GM21717 (cell line): Measurements from ENCODE around the gene ZC3H7B.

Experiments used
- ATAC-seq: cut with Tn5 transposase; IDR thresholded peaks from one replicate; pipeline ENCODE4 v1.9.1; 2021; ENCODE audit warnings: mild to moderate bottlenecking, moderate library complexity; ENCODE audit not compliant: unreplicated experiment

ZC3H7B gene

DNA sequence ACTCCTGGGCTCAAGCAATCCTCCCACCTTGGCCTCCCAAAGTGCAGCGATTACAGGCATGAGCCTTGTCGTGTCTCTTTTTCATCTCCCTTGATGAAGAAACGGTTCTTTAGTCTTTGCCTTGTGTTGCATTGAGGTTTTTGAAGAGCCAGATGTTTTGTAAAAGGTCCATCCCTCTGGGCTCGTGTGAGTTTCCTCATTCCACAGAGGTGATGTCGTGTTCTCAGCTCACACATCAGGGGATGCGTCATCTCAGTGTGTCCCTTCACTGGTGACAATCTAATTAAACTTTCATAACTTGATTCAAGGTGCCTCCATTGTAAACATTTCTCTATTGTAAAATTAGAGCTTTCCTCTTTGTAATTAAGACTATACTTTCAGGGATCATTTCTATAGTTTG lies 50.7 kb downstream of the ZC3H7B start:
- no peak for ATAC-seq

DNA sequence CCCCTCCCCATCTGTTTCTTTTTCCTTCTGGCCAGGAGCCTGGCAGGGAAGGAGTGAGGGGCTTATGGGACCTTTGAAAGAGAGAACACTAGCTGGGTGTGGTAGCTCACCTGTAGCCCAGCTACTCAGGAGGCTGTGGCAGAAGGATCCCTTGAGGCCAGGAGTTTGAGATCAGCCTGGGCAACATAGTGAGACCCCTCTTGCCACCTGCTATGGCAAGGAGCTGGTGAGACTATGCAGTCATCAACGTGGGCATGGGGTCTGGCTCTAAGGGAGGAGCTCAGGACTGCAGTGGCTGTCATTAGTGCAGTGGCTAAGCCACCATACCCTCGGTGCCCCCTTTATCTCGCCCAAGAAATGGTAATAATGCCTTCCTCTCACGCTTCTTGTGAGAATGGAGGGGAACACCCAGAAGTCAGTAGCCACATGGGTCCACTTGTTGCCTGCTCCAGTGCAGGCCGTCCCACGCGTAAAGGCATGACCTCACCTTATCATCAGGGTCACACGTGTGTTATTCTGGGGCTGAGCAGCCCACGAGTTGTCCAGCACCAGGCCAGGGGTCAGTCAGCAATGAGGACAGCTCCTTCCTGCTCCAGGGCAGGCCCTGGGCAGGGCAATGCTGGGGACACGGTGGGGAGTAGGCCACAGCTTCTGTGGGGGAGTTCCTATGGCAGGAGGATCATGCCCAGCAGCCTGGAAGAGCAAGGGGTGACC lies 52.7 kb downstream of the ZC3H7B start:
- ATAC-seq = no peak

DNA sequence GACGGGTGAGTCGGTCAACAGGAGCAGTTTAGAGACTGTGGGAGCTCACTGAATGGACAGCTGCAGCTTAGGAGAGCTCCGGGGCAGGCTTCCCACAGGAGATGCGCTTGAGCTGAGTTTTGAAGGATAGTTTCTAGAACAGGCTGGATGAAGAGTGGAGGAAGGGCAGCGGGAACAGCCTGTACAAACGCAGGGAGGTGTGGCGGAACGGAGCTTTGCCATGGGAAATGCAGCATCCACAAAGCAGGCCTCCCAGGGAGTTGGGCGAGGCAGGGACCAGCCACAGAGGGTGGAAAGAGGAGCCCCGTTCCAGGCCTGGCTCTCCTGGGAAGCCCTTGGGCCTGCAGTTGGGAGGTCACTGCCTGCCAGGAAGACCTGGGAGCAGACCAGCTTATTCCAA lies 53.7 kb downstream of the ZC3H7B start:
- ATAC-seq = no peak

DNA sequence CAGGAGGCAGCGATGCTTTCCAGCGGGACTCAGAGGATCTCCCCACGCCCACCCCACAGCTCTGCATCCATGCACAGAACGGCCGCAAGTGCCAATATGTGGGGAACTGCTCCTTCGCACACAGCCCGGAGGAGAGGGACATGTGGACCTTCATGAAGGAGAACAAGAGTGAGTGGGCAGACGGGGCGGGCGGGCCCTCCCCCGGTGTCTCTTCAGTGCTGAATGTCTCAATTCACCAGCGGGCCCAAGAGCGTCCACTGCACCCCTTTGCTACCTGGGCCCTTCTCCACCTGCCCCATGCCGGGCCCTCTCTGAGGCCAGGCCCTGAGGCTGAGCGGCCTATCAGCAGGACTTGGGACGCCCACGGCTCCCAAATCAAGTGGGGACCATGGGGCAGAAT lies 54.6 kb downstream of the ZC3H7B start:
- no peak for ATAC-seq

DNA sequence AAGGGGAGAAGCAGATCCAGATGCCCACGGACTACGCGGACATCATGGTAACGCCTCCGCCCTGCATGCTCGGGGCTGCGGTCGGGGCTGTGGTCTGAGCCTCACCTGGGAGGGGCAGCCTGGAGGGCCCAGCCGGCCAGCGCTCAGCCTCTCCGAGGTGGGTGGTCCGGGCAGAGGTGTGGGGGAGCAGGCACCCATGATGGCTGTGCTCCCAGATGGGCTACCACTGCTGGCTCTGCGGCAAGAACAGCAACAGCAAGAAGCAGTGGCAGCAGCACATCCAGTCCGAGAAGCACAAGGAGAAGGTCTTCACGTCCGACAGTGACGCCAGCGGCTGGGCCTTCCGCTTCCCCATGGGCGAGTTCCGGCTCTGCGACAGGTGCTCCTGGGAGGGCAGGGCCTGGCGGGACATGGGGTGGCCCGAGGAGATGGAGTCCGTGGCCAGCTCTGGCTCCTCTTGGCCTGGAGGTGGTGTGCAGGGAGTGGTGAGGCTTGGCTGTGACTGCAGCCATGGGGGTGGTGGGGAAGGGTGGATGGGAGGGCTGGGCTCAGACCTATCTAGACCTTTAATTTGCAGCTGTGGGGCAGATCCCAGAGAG lies 55.2 kb downstream of the ZC3H7B start:
- no peak for ATAC-seq

DNA sequence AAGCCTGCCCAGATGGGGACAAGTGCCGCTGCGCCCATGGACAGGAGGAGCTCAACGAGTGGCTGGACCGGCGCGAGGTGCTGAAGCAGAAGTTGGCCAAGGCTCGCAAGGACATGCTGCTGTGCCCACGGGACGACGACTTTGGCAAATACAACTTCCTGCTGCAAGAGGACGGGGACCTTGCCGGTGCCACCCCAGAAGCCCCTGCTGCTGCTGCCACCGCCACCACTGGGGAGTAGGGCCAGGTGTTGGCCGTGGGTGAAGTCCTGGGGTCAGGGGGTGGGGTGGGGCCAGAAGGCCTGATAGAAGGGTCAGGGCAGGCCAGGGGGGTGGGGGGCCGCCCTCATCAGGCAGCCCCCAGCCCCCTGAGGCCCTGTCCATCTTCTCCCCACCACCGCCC lies 55.9 kb downstream of the ZC3H7B start:
- no peak for ATAC-seq

DNA sequence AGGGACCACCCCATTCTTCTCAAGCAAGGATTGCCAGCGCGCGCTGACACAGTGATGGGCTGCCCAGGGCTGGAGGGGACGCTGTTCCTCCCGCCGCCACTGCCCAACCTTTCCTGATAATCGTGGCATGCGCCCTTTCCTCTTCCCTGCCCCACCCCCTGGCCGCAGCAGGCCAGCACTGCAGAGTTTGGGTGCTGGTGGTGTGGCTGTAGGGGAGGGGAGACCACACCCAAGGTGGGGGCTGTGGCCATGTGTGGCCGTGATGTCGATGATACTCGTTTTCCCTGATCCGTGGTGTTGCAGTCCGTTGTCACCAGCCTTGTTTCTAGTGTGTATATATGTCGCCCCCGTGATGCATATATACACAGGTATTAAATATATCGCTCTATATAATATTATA lies 57.6 kb downstream of the ZC3H7B start:
- ATAC-seq = no peak

DNA sequence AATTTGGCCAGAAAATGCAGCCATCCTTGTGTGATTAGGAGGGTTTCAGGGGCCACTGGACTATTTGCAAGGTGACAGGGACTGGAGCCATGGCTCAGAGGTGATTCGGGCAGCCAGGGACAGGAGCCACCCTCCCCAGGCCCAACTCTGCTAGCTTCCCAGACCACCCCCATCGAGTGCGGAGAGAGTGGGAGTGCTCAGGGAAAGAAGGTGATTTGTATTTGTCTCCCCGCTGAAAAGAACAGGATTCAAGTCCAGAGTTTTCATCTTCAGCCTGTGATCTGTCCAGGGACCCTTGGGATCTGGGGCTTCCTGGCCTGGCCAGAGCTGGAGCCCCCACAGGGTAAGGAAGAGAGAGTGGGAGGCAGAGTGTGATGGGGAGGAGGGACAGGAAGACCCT lies 58.1 kb downstream of the ZC3H7B start:
- ATAC-seq = no peak

DNA sequence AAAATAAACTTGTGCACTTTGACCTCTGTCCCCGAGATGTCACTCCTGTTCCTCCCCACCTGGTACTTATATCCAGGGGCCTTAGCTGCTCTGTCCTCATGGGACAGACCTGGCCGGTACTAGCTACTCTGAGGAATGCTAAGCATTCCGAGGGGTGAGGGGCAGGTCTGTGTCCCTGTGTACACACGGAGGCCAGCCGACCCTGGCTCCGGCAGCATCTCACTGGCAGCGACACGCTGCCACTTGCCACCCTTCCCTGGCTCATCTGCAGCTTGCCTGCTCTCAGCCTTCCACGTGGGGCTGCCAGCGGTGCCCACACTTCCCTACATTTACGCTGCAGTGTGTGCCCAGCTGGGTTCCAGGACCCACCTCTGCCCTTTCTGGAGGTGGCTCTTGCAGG lies 58.8 kb downstream of the ZC3H7B start:
- no peak for ATAC-seq

DNA sequence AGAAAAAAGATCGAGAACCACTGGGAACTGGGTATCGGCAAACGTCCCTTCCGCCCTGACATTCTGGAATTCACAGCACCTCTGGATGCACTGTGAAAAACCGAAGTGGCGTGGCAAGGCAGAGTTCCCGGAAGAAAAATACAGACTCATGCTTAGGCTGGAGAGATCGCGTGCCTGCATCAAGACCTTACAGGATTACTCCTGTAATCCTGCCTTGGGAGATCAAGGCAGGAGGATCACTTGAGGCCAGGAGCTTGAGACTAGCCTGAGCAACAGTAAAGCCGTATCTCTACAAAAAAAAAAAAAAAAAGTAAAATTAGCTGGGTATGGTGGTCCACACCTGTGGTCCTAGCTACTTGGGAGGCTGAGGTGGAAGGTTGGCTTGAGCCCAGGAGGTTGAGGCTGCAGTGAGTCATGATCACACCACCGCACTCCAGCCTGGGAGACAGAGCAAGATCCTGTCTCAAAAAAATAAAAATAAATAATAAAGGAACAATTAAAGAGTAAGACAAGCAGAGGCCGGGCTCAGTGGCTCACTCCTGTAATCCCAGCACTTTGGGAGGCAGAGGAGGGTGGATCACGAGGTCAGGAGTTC lies 60.5 kb downstream of the ZC3H7B start:
- no peak for ATAC-seq

DNA sequence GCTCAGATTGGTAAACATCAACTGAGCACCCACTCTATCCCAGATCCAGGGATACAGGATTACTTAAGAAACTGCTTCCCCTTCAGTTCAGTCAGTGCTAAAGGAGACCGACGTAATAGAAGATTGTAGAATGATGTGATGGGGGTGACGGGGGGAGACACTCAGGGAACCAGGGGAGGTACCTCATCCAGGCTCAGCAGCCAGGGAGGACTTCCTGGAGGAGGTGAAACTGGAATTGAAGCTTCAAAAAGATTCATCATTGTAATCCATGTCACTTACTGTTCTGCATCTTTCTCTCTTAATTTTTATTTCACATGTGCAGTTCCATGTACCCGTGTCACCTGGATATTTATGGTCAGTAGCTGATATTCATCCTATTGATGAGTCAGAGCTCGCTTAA lies 61.3 kb downstream of the ZC3H7B start:
- no peak for ATAC-seq

DNA sequence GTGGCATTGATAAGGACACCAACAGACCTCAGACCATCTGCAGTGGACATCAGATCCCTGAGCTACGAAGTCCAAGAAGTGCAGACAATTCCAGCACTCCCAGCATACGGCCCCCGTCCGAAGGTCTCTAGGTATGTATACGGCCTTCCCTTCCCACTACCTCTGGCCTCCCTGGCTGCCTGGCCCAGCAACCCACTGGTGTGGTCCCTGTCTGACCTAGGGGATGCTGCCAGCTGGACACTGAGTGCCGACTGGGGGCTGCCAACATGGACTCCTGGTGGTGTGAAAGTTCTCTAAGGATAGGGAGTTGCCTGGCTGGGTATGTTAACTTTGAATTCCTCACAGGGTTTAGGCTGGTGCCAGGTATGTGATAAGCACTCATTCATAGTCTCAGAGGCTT lies 62.9 kb downstream of the ZC3H7B start:
- no peak for ATAC-seq

DNA sequence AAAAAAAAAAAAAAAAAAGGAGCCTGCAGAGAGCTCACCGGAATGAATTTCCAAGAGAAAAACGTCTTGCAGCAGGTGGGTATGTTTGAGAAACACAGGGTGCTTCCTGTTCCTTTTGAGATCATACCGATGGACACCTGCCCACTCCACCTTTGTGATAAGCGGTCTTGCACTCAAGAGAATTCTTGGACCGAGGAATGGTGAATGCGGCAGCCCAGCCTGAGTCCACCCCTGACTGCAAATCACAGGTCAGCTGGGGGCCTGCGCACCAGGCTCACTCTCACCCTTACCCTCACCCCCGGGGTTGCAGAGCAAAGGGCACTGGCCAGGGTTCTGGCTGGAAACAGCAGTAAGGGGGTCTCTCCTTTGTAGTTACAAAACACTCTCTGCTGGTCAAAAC lies 63.6 kb downstream of the ZC3H7B start:
- ATAC-seq = no peak

DNA sequence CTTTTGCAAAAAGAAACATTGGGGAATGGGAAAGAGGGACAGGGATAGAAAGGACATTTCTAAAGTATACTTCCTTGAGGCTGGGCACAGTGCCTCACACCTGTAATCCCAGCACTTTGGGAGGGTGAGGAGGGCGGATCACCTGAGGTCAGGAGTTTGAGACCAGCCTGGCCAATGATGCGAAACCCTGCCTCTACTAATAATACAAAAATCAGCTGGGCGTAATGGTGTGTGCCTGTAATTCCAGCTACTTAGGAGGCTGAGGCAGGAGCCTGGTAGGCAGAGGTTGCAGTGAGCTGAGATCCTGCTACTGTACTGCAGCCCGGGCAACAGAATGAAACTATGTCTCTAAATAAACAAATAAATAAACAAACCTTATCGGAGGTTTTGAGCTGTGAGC lies 64.1 kb downstream of the ZC3H7B start:
- no peak for ATAC-seq

DNA sequence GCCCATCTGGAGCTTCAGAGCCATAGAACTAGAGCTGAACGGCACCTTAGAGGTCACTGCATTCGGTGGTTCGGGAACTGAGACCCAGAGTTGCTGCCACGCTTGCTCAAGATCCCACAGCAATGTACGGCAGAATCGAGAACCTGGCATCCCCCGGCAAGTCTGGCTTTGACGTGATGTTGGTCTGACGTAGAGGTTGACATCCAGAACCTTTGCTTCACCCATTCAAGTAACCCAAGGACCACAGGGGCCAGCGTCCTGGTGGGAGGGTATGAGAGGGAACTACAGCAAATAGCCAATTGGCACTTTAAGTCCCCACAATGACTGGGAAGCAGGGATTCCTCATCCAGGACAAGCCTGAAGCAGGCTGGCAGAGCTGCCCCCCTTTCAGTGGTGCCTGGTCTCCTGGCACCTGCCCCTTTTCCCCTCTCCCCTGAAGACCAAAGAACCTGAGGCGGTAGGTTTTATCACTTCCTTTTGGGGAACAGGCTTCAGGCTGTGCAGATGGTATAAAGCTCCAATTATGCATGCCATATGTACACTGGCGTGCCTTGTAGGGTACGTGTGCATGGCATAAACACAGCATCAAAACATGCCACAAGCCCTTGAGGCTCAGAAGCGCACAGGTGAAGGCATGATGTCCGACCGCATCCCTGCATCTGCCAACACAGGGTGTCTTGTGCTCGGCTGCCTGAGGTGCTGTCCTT lies 65.2 kb downstream of the ZC3H7B start:
- ATAC-seq = no peak

DNA sequence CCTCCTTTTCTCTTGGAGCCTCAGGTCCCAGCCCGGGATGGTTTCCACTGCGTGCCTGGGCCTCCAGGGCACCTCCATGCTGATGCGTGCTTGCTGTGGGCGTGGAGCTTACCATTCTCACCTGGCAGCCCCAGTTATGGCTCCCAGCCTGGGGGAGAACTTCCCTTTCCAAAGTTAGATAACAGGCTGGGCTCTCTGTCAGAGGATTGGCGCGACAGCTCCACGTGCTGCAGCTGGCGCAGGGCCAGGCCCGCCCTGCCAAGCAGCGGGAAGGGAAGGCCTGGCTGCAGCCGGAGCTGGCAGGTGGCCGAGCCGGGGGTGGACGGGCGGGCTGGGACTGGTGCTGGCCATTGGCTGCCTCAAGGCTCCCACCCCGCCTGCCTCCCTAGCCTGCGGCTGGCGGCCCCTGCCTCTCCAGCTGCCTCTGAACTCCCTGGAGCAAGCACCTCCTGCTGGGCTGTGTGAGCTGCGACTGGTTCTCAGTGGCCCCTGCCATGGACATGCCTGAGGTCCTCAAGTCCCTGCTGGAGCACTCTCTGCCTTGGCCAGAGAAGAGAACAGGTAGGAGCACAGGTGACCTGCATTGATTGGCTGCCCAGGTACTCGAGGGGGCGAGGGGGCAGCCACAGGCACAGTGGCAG lies 65.8 kb downstream of the ZC3H7B start:
- no peak for ATAC-seq

DNA sequence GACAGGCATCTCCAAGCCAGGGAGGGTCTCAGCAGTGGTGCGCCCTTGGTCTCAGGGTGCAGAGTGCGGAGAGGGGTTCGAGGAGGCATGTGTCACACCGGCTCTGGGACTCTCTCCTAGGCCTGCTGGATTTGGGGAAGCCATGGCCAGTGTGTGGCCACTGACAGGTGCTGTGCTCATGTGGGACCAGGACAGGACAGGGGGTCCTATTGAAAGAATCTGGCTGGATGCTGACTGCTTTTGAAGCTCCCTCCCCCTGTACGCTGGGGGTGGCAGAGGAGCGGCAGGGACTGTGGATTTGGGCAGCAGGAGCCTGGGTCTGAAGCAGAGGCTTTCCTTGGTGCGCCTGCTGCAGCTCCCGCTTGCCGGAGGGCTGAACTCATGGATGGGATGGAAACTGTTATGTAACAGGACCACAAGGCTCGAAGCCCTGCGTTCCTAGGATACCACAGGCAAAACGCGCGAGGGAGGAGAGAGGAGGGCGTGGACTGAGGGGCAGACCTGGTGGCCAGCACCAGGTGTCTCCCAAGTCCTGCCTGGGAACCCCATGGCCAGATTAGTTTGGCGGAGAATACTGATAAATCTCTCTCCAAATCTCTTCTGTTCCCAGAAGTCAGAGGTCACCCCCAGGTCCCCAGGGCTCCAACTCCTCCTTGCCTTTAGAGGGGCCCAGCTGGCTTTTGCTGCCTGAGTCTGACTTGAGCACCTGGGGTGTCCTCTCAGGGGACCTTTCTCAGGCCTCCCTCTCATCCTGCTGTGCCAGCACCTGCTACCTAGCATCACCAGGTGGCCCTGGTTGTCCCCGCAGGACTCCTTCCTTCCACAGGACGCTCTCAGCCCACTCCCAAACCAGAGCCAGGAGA lies 66.6 kb downstream of the ZC3H7B start:
- no peak for ATAC-seq

DNA sequence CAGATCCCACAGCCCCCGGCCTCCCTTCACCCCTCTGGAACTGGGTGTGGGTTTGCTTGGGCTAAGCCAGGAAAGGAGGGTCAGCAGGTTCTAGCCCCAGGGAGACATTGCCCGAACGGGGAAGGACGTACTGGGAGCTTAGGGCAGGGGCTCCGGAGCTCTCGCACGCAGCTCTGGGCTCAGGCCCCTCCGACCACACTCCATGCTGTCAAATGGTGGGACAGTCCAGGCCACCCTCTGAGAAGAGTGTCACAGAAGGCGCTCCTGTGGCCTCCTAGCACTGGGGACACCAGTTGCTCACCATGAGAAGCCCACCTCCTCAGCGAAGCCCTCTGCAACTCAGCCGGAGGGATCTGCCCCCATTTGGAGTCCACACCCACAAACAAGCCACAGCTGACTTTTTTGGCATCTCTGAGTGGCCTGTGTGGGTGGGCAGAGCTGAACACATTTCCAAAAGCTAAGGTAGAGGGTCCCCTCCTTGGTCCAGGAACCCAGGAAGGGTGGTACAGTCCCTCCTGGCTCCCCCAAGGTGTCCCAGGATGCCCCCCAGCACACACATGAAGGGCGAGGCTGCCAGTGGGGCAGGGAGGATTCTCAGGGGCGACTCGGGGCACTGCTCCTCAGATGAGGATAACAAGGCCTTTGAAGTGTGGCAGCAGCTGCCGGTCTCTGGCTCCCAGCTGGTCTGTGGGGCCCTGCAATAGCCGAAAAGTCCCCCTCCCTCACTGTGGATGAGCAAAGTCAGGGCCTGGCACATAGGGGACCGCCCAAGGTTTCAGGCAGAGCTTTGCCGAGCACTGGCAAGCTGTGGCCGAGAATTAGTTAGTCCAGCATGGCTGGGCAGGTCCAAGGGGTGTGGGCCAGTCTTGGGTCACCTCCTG lies 67.5 kb downstream of the ZC3H7B start:
- no peak for ATAC-seq

DNA sequence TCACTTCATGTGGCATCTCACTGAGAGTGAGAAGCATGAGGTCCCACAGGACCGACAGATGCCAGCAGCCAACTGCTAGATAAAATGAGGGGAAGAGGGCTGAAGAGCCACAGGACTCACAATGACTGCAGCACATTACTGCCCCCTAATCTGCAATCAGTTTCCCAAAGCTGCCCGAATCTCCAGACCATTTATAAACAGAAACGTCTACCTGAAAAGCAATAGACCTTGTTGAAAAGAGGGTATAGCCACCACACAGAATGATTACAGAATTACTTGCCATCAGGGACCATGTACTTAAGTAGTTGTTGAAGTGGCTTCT lies 68.1 kb downstream of the ZC3H7B start:
- no peak for ATAC-seq

DNA sequence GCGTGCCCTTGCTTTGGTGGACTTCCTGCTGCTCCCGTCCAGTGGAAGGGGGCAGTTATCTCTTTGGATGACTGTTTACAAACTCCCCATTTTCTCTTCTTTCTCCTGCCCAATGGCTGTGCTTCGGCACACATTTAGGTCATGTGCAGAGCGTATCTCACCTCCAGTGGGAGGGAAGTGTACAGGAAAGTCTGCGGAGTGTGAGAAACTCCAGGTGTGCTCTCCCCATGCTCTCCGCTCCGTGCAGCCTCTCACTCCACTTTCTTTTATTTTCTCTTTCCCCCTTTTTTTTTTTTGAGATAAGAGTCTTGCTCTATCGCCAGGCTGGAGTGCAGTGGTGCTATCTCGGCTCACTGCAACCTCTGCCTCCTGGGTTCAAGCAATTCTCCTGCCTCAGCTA lies 68.5 kb downstream of the ZC3H7B start:
- no peak for ATAC-seq
